AG09319 (cell line): ENCODE results near the gene ABCA4.

Experiments
- DNase-seq: peaks from one replicate; pipeline ENCODE4 v3.0.0-alpha.2; 2010; ENCODE audit warnings: low read depth; ENCODE audit errors: extremely low read depth
- TF ChIP-seq, protein P1 (sequence below): IDR thresholded peaks from 2 replicates; pipeline ENCODE4 v1.5.1; 2011; ENCODE audit warnings: low read depth, mild to moderate bottlenecking, inconsistent platforms, low read length, moderate library complexity

ABCA4 gene

DNA sequence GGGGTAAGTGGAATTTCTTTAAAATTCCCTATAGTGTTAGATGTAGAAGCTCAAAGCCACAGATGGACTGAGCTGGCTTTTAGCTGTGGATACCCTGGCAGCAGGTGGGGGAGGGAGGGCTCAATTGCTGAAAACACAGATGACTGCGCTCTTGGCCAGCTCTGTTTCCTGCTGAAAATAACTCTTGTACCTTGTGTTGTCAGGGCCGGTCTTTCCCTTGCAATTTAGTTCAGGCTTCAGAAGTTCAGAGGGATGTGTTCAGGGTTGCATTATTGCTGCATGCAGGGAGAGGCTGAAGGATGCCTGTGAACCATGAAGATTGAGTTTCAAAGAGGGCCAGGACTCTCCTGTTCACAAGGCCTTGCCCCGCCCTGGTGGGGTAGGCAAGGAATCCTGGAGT, 153.6 kb downstream of the ABCA4 start:
- TF ChIP-seq, protein P1, sequence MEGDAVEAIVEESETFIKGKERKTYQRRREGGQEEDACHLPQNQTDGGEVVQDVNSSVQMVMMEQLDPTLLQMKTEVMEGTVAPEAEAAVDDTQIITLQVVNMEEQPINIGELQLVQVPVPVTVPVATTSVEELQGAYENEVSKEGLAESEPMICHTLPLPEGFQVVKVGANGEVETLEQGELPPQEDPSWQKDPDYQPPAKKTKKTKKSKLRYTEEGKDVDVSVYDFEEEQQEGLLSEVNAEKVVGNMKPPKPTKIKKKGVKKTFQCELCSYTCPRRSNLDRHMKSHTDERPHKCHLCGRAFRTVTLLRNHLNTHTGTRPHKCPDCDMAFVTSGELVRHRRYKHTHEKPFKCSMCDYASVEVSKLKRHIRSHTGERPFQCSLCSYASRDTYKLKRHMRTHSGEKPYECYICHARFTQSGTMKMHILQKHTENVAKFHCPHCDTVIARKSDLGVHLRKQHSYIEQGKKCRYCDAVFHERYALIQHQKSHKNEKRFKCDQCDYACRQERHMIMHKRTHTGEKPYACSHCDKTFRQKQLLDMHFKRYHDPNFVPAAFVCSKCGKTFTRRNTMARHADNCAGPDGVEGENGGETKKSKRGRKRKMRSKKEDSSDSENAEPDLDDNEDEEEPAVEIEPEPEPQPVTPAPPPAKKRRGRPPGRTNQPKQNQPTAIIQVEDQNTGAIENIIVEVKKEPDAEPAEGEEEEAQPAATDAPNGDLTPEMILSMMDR: no peak
- no peak for DNase-seq

DNA sequence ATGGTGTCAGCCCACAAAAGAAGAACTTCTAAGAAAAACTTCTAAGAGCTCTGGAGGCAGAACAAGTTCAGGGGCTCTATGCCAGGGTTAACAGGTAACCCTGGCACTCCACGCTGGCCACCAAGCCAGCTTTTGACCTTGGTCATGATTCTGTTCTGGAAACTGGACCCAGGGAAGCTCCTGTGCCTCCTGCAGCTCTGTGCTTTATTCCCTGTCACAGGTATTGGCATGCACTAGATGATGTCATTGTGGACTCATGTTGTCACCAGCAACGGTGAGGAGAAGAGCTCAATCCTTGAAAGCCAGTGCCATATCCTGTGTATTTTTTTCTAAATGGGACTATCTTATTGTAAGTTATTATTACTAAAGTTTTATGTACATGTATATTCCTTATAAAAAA, 155.1 kb downstream of the ABCA4 start:
- TF ChIP-seq, protein P1: no peak
- DNase-seq: no peak

DNA sequence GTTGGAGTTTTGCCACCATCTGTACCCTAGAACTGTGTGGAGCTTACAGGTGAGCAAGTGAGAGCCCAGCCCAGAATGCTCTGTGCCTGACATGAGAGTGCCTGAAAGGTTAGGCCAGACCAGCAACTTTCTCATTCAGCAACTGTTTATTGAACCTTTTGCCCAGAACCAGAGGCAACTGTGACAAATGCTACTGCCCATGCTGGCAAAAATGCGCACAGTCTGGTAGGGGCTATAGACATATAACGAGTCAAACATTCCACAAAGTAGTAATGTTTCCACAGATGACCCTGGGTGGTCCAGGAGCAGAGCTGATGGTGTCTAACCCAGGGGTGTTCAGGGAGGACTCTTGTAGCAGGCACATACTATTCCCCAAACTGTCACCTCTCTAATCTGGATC, 155.7 kb downstream of the ABCA4 start:
- no peak for DNase-seq
- TF ChIP-seq, protein P1: no peak

DNA sequence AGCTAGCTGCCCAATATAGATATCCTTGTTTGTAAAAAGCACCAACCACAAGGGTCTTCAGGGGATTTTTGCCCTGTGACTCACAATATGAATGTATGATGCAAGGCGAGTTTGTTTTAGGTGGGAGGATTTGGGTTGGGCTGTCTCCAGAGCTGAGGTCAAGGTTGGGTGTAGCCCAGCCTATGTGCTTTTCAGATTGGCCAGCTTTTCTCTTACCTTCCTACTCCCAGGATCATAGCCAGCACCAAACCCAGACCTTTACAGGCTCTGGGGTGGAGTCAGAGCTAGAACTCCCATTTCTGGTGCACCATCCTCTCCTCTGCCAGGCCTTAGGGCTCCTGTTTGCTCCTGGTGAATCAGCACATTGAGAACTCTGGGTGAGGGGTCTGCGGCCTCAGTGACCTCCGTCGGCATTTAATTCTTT, 156.2 kb downstream of the ABCA4 start:
- TF ChIP-seq, protein P1: no peak
- DNase-seq: no peak

DNA sequence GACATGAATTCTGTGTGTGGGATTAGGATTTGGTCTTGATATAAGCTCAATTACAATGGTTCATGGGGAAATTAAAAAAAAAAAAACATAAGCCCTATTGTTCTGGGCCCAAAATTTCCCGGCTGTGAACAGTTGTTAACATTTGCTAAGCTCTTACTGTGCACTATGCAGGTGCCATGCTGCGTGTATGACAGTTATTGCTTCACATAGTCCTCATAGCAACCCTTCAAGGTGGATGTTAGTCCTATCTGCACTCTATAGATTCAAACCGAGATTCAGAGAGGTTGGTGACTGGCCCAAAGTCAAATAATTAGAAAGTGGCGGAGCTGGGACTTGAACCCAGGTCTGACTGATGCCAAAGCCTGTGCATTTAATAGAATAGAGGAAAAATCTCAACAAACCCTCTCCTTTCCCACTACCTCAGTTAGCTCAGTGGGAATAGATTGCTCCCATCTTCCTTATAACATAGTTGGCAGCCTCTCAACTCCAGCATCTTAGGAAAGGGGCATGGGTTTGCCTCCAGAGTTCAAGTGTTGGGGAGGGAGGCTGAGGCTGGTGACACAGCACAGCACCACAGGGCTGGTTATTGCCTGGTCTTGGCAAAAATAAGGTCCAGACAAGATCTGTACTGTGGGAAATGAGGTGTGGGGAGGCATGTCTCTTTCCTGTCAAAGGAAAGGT, 156.7 kb downstream of the ABCA4 start:
- TF ChIP-seq, protein P1: no peak
- DNase-seq: no peak

DNA sequence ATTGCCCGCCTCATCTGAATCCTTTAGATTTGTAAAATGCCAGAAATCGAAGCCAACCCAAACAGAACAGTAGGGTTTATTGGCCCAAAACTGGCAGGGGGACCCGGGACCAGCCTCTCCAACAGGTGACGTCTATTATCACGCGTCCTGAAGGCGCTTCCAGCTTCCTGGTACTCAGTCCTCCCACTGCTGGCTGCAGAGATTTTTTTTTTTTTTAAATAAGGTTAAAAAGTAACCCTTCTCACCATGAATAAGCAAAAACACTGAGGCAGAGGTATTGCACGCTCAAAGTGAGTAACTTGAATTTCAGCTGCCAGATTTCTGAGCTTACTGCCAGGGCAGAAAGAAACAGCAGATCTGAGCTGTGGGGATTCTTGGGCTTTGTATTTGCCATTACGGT, 157.4 kb downstream of the ABCA4 start:
- TF ChIP-seq, protein P1: no peak
- no peak for DNase-seq

DNA sequence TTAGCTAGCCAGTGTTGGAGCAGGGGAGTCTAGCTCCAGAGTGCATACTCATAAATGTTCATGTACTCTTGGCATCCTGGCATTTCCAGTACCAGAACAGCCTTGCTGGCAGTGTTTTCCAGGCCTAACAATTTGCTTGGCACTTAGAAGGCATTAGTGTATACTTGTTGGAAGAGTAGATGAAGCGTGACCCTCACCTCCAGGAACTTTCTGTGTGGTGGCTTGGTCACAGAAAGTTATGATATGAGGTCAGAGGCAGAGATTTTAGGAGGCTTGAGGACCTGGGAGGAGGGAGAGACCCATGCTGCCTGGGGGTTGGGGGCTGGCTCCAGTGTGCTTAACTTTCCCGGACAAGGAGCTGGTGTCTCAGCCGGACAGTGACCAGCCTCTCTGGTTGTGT, 159.0 kb downstream of the ABCA4 start:
- TF ChIP-seq, protein P1: no peak
- no peak for DNase-seq
